T-helper 22 cell (primary cell): ENCODE measurements around the gene NDFIP2.

Experiments
- DNase-seq: peaks from one replicate; pipeline ENCODE4 v3.0.0-alpha.2; 2020; ENCODE audit warnings: low read depth

NDFIP2 gene, protein sequence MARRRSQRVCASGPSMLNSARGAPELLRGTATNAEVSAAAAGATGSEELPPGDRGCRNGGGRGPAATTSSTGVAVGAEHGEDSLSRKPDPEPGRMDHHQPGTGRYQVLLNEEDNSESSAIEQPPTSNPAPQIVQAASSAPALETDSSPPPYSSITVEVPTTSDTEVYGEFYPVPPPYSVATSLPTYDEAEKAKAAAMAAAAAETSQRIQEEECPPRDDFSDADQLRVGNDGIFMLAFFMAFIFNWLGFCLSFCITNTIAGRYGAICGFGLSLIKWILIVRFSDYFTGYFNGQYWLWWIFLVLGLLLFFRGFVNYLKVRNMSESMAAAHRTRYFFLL

DNA sequence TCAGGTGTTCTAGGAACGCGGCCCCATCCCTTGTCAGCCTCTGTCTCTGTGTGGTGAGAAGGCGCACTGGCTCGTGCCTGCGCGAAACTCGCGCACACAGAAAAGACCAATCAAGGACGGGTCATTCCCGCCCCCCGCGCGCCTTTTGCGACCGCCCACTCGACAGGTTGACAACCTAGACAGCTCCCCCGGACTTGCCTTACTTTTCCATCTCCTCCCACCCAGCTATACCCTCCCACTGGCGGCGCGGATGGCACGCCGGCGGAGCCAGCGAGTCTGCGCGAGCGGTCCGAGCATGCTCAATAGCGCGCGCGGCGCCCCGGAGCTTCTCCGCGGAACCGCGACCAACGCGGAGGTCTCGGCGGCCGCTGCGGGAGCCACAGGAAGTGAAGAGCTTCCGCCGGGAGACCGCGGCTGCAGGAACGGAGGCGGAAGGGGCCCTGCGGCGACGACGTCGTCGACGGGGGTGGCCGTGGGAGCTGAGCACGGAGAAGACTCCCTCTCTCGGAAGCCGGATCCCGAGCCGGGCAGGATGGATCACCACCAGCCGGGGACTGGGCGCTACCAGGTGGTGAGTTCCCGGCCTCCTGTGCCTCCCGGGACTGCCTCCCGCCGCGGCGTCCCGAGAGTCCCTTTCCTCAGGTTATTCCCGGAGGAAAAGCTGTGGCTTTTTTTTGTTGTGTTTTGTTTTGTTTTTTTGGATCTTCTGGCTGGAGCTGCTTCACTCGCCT lies at the start of gene NDFIP2:
Gene NDFIP2, plus strand, starts transcription at position 202 of the 731 bp plus-strand sequence. Its CDS starts 49 bp downstream, at position 251.
- DNase-seq: peak; percentile 76

DNA sequence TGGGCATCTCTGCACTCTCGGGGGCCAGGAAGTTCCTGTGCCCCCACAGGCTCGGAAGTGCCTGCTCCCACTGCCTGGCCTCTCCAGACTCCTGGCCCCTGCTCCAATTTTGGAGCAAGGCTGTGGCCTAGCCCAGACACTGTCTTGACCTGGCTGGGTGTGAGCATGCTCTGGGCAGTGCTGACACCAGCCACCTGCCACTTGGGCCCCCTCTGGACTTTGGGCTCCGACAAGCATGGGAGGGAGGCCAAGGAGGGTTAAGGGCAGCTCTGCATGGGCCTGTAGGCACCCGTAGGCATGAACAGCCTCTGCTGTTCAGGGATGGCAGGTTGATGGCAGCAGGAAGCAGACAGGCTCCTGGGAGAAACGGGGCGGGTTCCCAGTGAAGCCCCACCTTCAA lies 48.9 kb upstream of the NDFIP2 start:
- DNase-seq: no peak

DNA sequence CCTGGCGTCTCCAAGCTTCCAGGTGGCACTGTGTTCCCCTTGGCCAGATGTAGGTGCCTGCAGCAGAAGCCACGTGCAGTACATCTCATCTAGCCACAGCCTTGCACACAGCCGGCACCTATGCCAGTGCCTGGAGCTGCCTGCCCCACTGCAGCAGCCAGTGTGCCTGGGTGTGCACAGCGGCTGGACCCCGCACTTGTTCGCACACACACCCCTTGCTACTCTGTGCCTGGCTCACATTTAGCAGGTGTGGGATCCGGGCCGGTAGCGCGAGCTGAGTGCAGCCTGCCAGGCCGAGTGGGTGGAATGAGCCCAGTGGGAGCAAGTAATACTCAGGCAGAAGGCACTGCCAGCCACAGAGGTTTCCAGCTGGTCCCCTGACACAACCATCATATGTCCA lies 48.0 kb upstream of the NDFIP2 start:
- no peak for DNase-seq

DNA sequence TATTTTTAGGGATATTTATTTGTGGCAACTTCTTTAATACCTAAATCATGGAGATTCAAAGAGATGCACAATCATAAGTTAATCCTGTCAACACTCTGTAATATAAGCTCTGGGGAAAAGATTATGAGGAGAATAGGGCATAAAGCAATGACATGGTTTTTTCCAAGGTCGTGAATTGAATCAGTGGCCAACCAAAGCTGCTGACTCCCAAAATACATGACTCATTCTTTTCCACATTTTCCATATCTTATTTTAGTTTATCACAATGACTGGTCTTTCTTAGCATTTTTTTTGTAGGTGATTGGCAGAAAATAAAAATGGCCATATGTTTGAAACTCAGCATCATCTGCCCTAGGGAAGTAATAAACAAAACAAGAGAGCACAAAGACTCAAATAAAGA lies 46.4 kb upstream of the NDFIP2 start:
- no peak for DNase-seq

- DNase-seq: no peak
These were observed 45.4 kb upstream of the NDFIP2 start for GRCh38 chr13:79435561-79435990.

- DNase-seq: no peak
These were observed 41.7 kb upstream of the NDFIP2 start for GRCh38 chr13:79439275-79439674.

- no peak for DNase-seq
These were observed 39.9 kb upstream of the NDFIP2 start for GRCh38 chr13:79440958-79441528.

DNA sequence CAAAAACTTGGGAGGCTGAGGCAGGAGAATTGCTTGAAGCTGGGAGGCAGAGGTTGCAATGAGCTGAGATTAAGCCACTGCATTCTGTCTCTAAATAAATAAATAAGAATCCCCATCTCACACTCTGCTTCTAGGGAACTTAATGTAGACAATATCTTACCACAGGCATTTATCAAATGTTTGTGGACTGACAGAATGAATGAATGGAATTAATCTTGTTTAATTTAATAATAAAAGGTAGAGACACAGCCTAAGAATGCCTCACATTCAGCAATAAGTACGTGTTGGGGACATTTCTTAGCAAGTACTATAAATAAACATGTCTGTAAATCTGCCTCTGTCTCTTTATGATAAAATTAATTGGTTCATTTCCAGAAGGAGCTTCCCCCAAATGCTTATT lies 38.7 kb upstream of the NDFIP2 start:
- no peak for DNase-seq

DNA sequence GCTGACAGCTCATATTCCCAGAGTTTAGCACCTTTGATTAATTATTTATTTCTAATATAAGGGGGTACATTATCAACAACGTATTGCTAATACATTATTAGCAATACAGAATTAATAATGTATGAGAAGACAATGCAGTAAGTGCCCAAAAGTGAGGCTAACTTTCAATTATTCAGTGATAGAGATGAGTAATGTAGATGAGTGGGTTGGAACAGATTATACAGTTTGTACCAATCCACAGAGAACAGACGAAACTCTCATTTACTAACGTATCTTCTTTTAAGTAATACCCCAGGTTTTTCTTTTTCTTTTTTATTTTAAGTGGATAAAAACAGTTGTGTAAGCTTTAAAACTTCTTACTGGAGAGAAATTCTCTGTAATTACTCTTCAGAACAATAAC lies 38.2 kb upstream of the NDFIP2 start:
- DNase-seq: no peak

- no peak for DNase-seq
These were observed 34.8 kb upstream of the NDFIP2 start for GRCh38 chr13:79445968-79446645.

DNA sequence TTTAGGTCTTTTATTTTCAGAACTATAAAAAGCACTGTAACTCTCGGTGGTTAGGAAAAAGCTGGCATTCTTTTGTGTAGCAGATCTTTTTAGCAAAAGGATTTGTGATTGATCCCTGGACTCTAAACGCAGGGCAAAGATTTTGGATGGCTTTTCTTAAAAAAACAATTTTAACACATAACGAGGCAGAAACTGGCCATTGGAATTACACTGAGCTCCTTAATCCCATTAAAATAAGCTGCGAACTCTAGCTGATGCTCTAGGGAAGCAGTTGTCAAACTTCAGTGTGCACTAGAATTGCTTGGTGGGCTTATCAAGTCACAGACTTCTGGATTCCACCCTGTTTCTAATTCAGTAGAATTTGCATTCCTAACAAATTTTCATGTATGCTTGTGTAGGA lies 33.8 kb upstream of the NDFIP2 start:
- no peak for DNase-seq

GRCh38 chr13:79447741-79448140 lies 33.2 kb upstream of the NDFIP2 start:
- no peak for DNase-seq

GRCh38 chr13:79448413-79448812 lies 32.5 kb upstream of the NDFIP2 start:
- DNase-seq: no peak

DNA sequence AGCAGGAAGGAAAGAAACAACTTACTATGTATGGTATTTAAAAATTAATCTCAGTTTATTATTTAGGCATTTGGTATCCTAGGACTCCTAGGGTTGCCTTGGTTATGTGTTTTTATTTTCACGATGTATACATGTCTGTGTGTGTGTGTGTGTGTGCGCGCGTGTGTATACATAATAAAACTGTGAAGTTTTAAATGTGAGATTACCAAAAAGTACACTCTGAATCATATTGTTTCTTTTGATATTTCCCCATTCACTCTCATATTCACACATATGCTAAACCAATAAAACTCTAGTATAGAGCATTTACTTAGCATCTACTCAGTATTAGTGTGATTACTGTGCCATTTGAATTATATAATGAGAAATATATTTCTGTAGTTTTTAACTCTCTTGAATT lies 30.8 kb upstream of the NDFIP2 start:
- DNase-seq: no peak

DNA sequence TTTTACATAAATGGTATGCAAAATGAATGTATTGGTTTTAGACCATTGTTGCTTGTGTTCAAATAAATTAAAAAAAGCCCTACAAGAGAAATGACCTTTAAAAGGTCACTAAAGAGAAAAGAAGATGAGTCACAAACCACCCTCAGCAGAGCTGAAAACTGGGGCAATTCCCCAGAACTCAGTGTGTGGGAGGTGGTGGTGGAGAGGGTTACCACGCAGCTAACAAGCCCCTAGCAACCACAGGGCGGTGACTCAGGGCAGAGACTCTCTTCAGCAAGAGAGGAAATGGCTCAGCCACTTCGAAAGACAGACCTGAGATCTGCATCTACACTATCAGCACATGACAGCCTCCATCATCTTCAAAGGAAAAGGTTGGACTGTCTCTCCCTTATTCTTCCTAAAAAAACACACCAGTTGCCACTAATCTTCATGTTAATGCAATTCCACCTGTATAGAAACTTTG lies 29.4 kb upstream of the NDFIP2 start:
- DNase-seq: peak; percentile 85

DNA sequence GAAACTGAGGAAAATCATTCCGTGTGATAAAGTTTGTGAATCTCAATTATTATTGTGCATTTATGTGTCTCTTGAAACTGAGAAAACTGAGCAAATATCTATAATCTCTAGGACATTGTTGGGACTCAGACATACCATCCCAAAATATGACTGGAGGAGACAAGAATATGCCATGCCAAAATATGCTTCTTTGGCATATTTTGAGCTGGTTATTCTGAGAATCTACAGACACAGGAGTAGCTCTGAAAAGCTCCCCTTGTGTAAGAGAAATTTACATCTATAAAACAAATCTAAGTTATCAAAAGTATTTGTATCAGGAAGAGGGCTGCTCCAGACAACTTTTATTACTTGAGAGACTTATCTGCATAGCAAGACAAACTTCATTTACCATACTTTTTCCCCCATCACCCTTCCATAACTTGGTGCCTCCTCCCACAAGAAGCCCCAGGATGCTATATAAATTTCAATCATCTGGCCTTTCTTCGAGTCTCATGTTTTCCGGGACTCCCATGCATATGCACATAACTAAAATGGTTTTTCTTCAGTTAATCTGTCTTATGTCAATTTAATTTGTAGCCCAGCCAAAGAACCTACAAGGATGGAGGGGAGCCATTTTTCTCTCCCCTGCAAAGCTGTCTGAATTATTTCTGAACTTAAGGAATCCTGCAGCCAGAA lies 28.6 kb upstream of the NDFIP2 start:
- DNase-seq: no peak

DNA sequence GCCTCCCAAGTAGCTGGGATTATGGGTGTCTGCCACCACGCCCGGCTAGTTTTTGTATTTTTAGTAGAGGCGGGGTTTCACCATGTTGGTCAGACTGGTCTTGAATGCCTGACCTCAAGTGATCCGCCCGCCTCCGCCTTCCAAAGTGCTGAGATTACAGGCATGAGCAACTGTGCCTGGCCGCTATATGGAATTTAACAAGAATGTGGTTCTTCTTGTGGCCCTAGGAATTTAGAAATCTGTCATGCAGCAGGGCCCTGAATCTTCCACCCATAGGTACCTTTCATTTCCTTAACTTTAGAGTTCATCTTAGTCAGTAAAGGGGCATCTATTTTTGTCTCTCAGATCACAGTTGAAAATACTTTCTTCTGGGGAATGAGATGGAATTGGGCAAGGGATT lies 25.6 kb upstream of the NDFIP2 start:
- DNase-seq: no peak

DNA sequence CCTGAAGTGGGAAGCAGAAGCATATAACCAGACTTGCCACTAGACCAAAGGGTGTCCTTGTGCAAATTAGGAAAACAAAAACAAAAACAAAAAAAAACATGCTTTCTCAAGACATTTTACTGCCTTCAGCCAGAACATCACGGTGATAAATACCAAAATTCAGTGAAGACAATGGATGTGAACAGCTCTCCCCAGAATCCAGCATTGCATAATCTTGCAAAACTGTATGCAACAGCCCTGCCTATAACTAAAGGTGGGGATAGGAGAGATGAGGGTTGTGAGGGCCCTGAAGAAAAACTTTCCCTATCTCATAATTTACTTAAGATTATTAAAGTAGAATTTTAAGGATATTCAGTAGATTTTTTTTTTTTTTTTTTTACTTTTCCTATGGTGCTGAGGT lies 24.9 kb upstream of the NDFIP2 start:
- DNase-seq: no peak

DNA sequence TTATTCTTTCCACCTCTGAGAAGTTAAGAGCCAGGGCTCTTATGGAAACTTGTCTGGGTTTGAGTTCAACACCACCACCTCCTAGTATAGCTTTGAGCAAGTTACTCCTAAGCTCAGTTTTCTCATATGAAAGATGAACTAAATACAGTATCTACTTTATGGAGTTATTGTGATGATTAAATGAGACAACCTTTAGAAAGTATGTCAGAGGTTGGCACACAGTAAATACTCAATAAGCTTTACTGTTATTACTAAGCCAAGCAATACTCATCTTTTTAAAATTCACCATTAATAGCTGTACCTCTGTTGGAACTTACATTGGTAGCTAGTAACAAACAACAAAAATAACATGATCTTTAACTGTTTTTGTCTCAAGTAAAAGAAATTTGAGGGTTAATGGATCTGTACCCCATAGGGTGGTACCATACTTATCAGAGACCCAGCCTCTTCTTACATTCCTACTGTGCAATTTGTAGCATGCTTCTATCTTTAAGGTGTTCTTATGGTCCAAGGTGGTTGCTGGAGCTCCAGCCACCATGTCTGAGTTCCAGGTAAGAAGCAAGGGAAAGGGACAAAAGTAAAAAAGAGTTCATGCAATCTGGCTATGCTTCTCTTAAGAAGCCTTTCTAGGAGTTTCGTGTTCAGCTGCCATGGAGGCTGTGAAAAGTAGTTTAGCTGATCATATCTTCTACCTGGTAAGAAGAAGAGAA lies 24.1 kb upstream of the NDFIP2 start:
- DNase-seq: no peak

- no peak for DNase-seq
These were observed 23.6 kb upstream of the NDFIP2 start for GRCh38 chr13:79457390-79457789.

DNA sequence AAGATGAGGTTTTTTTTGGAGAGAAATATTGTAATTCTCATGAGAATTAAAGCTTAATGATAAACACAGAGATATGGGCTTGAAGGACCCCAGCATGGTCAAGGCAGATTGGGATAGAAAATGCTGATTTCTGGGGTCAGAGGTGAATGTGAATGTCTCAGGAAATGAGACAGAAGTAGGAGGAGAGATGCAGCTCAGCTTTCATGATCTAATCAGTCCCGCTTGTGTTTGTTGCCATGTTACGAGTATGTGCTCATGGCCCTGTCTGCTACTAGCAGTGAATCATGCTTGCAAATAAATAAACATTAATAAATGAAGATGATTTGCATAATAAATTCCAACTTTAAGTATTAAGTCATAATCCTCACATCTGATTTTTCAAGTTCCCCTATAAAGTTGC lies 23.0 kb upstream of the NDFIP2 start:
- DNase-seq: peak; percentile 25
